ENCODE results near the gene HOXB5.

The HOXB5 gene

DNA sequence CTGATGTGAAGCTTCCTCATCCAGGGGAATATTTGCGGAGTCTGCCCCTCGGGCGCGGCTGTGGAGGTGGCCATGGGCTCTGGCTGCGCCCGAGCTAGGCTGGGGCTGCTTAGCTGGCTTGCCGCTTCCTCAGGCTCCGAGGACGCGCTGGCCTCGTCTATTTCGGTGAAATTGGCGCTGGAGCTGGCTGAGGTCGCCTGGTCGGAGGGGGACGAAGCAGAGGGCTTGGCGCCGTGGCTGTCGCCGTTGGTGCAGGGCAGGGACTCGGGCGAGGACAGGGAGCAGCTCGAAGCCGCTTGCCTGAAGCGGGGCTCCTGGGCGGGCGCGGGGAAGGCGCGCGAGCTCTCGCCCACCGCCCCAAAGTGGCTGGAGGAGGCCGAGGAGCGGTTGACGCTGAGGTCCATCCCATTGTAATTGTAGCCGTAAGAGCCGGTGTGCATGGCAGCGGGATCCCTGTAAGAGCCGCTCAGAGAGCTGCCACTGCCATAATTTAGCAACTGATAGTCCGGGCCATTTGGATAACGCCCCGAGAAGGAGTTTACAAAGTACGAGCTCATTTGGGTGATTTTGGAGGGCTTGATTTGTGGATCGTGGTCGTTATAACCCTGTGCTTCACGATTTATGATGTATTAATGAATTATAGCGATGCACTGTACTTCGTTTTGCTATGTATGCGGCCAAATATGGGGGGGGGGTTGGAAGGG lies at the start of gene HOXB5:
TSS of gene HOXB5 (minus strand) at position 654 of the 704 bp plus-strand sequence. CDS start at position 557, 97 bp downstream.
- Mint-ChIP-seq H3K4me1 (peaks cover 41% of the 10 kb centered on the region), H3K9me3 (no peaks in the 10 kb centered on the region), H3K36me3 (no peaks in the 10 kb centered on the region), H3K27ac (no peak within 1 kb of the TSS), H3K27me3 (peaks cover 100% of the 10 kb centered on the region), H3K4me3 (peak within 1 kb of the TSS; percentile 35)
- ATAC-seq, result no peak

GRCh38 chr17:48642843-48643696 lies 49.5 kb upstream of the HOXB5 start:
- H3K4me1 Mint-ChIP-seq, result peaks cover 25% of the 10 kb centered on the region
- H3K9me3 Mint-ChIP-seq, result no peaks in the 10 kb centered on the region
- no peaks in the 10 kb centered on the region for H3K36me3 Mint-ChIP-seq
- H3K4me3 Mint-ChIP-seq, result no peak overlapping the region
- ATAC-seq, result no peak
- peaks cover 88% of the 10 kb centered on the region for H3K27me3 Mint-ChIP-seq
- no peak overlapping the region for H3K27ac Mint-ChIP-seq

GRCh38 chr17:48642059-48642842 lies 48.7 kb upstream of the HOXB5 start:
- H3K9me3 Mint-ChIP-seq, result no peaks in the 10 kb centered on the region
- no peak overlapping the region for H3K27ac Mint-ChIP-seq
- no peaks in the 10 kb centered on the region for H3K36me3 Mint-ChIP-seq
- no peak for ATAC-seq
- H3K4me1 Mint-ChIP-seq, result peaks cover 24% of the 10 kb centered on the region
- no peak overlapping the region for H3K4me3 Mint-ChIP-seq
- H3K27me3 Mint-ChIP-seq, result peaks cover 88% of the 10 kb centered on the region

- Mint-ChIP-seq H3K4me3 (no peak overlapping the region), H3K9me3 (no peaks in the 10 kb centered on the region), H3K36me3 (no peaks in the 10 kb centered on the region), H3K27me3 (peaks cover 88% of the 10 kb centered on the region), H3K4me1 (peaks cover 22% of the 10 kb centered on the region), H3K27ac (no peak overlapping the region)
- ATAC-seq, result no peak
These were observed 48.0 kb upstream of the HOXB5 start for GRCh38 chr17:48641541-48642058.

- Mint-ChIP-seq H3K27ac (no peak overlapping the region), H3K27me3 (peaks cover 88% of the 10 kb centered on the region), H3K9me3 (no peaks in the 10 kb centered on the region), H3K4me3 (no peak overlapping the region), H3K4me1 (peaks cover 20% of the 10 kb centered on the region), H3K36me3 (no peaks in the 10 kb centered on the region)
- no peak for ATAC-seq
These were observed 47.2 kb upstream of the HOXB5 start for GRCh38 chr17:48640858-48641180.

DNA sequence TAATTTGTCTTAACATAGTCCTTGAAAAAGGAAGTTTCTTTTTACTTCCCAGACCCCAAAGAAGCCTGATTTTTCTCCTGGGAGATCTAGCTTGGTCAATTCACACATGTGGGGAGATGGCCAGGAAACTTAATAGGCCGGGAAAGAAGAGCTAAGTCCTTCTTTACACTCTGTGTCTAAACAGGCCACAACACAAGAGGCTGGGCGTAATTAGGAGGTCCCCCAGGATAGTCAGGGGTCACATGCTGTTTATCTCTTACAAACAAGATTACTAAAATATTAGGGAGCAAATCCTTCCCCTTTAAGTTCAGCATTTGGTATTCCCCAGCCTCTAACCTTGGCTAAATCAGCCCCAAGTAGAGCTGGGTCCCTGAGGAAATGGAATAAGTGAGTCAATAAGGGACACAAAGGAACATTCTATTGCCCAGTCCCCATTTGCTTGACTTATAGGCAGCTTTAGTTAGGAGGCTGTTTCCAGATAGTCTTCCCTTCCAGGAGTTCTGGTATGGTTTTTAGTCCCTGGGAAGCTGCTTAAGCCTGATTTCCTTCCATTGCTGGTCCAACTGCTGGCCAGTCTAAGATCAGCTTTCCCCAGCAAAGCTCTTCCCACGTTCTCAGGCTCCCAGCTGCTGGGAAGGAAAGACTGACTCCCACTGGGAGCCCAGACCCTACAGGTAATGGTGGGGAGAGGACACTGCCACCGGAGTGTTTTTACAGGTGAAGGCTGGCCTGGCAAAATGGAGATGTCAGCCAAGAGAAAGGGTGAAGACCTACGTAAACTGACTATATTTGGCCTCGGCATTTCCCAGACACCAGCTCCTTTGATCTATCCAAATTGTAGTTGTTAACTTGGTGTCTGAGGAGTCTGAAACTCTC lies 46.6 kb upstream of the HOXB5 start:
- Mint-ChIP-seq H3K4me3 (no peak overlapping the region), H3K4me1 (peaks cover 20% of the 10 kb centered on the region), H3K9me3 (no peaks in the 10 kb centered on the region), H3K27me3 (peaks cover 89% of the 10 kb centered on the region), H3K27ac (no peak overlapping the region), H3K36me3 (no peaks in the 10 kb centered on the region)
- no peak for ATAC-seq

GRCh38 chr17:48639136-48639535 lies 45.6 kb upstream of the HOXB5 start:
- H3K36me3 Mint-ChIP-seq, result no peaks in the 10 kb centered on the region
- no peak overlapping the region for H3K4me3 Mint-ChIP-seq
- ATAC-seq, result no peak
- peaks cover 91% of the 10 kb centered on the region for H3K27me3 Mint-ChIP-seq
- peaks cover 20% of the 10 kb centered on the region for H3K4me1 Mint-ChIP-seq
- no peaks in the 10 kb centered on the region for H3K9me3 Mint-ChIP-seq
- no peak overlapping the region for H3K27ac Mint-ChIP-seq

GRCh38 chr17:48637323-48638260 lies 44.0 kb upstream of the HOXB5 start:
- no peaks in the 10 kb centered on the region for H3K36me3 Mint-ChIP-seq
- no peaks in the 10 kb centered on the region for H3K9me3 Mint-ChIP-seq
- H3K4me3 Mint-ChIP-seq, result no peak overlapping the region
- peaks cover 20% of the 10 kb centered on the region for H3K4me1 Mint-ChIP-seq
- no peak for ATAC-seq
- no peak overlapping the region for H3K27ac Mint-ChIP-seq
- H3K27me3 Mint-ChIP-seq, result peaks cover 92% of the 10 kb centered on the region

GRCh38 chr17:48636177-48637018 lies 42.8 kb upstream of the HOXB5 start:
- ATAC-seq, result peak; percentile 54
- Mint-ChIP-seq H3K4me1 (peaks cover 13% of the 10 kb centered on the region), H3K27ac (no peak overlapping the region), H3K27me3 (peaks cover 92% of the 10 kb centered on the region), H3K36me3 (no peaks in the 10 kb centered on the region), H3K9me3 (no peaks in the 10 kb centered on the region), H3K4me3 (no peak overlapping the region)

- H3K4me3 Mint-ChIP-seq, result no peak overlapping the region
- no peaks in the 10 kb centered on the region for H3K9me3 Mint-ChIP-seq
- no peak for ATAC-seq
- no peak overlapping the region for H3K27ac Mint-ChIP-seq
- no peaks in the 10 kb centered on the region for H3K36me3 Mint-ChIP-seq
- peaks cover 98% of the 10 kb centered on the region for H3K27me3 Mint-ChIP-seq
- peaks cover 9% of the 10 kb centered on the region for H3K4me1 Mint-ChIP-seq
These were observed 41.1 kb upstream of the HOXB5 start for GRCh38 chr17:48634493-48635208.

DNA sequence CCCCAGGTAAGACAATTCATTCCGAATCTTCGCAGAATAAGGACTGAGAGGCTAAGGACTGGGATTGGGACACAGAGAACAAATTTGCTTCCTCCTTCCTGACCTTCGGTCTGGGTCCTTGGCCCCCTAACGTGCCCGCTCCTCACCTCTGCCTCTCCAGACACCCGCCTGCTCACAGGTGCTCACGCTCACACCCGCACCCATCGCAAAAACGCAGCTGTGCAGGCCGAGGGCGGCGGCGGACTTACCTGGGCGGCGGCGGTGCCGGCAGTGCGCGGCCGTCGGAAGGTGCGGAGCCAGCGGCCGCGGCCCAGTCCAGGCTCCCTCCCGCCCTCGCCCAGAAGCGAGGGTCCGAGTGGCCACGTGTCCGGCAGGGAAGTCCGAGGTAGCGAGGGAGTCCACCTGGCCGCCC lies 39.7 kb upstream of the HOXB5 start:
- H3K27ac Mint-ChIP-seq, result no peak overlapping the region
- ATAC-seq, result no peak
- H3K9me3 Mint-ChIP-seq, result no peaks in the 10 kb centered on the region
- peaks cover 100% of the 10 kb centered on the region for H3K27me3 Mint-ChIP-seq
- H3K4me1 Mint-ChIP-seq, result peaks cover 9% of the 10 kb centered on the region
- H3K4me3 Mint-ChIP-seq, result no peak overlapping the region
- H3K36me3 Mint-ChIP-seq, result no peaks in the 10 kb centered on the region

GRCh38 chr17:48632579-48633265 lies 39.1 kb upstream of the HOXB5 start:
- peaks cover 9% of the 10 kb centered on the region for H3K4me1 Mint-ChIP-seq
- no peak overlapping the region for H3K4me3 Mint-ChIP-seq
- no peaks in the 10 kb centered on the region for H3K36me3 Mint-ChIP-seq
- peaks cover 100% of the 10 kb centered on the region for H3K27me3 Mint-ChIP-seq
- no peak overlapping the region for H3K27ac Mint-ChIP-seq
- ATAC-seq, result no peak
- no peaks in the 10 kb centered on the region for H3K9me3 Mint-ChIP-seq

Measured in stimulated activated memory B cell treated with anti-CD40 and anti-IgM and Interleukin-4, amounts not matched to agents 10 μg/mL and 1 μg/mL and 100 μg/mL, for 72 hours (primary cell).